ENCODE results near the gene RNLS.

DNA sequence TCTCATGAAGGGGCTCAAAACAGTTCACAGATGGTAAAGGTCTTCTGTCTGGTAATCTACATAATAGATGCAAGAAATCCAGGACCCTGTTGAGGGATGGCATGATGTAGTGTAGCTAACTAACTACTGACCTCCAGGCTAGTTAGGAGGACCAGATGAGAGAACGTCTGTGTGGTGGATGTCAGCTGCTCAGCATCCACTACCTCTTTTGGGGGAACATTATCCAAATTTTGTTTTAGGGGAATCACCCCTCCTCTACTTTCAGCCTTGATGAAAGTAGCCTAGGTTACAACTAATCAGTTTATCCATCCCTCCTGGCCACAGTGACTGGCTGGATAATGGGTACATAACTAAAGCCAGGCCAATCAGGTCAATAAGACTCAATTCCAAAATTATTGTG, 246.0 kb downstream of the RNLS start:
- TF ChIP-seq POLR2A (IDR thresholded peaks at IDR 0.05) = no peak
- TF ChIP-seq, protein P1, sequence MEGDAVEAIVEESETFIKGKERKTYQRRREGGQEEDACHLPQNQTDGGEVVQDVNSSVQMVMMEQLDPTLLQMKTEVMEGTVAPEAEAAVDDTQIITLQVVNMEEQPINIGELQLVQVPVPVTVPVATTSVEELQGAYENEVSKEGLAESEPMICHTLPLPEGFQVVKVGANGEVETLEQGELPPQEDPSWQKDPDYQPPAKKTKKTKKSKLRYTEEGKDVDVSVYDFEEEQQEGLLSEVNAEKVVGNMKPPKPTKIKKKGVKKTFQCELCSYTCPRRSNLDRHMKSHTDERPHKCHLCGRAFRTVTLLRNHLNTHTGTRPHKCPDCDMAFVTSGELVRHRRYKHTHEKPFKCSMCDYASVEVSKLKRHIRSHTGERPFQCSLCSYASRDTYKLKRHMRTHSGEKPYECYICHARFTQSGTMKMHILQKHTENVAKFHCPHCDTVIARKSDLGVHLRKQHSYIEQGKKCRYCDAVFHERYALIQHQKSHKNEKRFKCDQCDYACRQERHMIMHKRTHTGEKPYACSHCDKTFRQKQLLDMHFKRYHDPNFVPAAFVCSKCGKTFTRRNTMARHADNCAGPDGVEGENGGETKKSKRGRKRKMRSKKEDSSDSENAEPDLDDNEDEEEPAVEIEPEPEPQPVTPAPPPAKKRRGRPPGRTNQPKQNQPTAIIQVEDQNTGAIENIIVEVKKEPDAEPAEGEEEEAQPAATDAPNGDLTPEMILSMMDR (IDR thresholded peaks at IDR 0.05) = no peak
